ACC112 (cell line): ENCODE measurements around the gene CNN1.
A peak's percentile ranks its signal among the peaks of the same experiment; 100 is the strongest.
"Not testable (repeated sequence)": the region's sequence is repeated elsewhere in the genome, so short reads cannot be mapped to it uniquely, and the experiment has no call there.

ENCODE experiments used
- H2AFZ ChIP-seq: fragments of 200-600 bp; sonication (generic); one replicate; pipeline ENCODE4 v1.6.0; 2017; ENCODE audit warnings: antibody characterized with exemption, low read length; ENCODE audit not compliant: unreplicated experiment
- H3K27ac ChIP-seq: fragments of 200-600 bp; sonication (generic); 2 replicates; pipeline ENCODE4 v1.5.1; 2014; ENCODE audit warnings: low read depth, mild to moderate bottlenecking, antibody characterized with exemption, low read length, moderate library complexity
- H3K27me3 ChIP-seq: fragments of 200-600 bp; sonication (generic); 2 replicates; pipeline ENCODE4 v1.6.1; 2014; ENCODE audit warnings: mild to moderate bottlenecking, antibody characterized with exemption, low read length, moderate library complexity, mixed read lengths; ENCODE audit not compliant: insufficient read depth
- H3K36me3 ChIP-seq: fragments of 200-600 bp; sonication (generic); 2 replicates; pipeline ENCODE4 v1.6.1; 2016; ENCODE audit warnings: mild to moderate bottlenecking, antibody characterized with exemption, low read length, moderate library complexity, mixed read lengths; ENCODE audit not compliant: insufficient read depth
- H3K4me1 ChIP-seq: fragments of 200-600 bp; sonication (generic); one replicate; pipeline ENCODE4 v1.6.1; 2016; ENCODE audit warnings: low read length, mixed read lengths; ENCODE audit not compliant: insufficient read depth, unreplicated experiment, control insufficient read depth
- H3K4me3 ChIP-seq: fragments of 200-600 bp; sonication (generic); 2 replicates; pipeline ENCODE4 v1.5.1; 2014; ENCODE audit warnings: mild to moderate bottlenecking, low read depth, low read length
- H3K79me2 ChIP-seq: fragments of 200-600 bp; sonication (generic); one replicate; pipeline ENCODE4 v1.6.0; 2016; ENCODE audit warnings: low read length; ENCODE audit not compliant: control insufficient read depth, unreplicated experiment, insufficient read depth

The CNN1 gene

DNA sequence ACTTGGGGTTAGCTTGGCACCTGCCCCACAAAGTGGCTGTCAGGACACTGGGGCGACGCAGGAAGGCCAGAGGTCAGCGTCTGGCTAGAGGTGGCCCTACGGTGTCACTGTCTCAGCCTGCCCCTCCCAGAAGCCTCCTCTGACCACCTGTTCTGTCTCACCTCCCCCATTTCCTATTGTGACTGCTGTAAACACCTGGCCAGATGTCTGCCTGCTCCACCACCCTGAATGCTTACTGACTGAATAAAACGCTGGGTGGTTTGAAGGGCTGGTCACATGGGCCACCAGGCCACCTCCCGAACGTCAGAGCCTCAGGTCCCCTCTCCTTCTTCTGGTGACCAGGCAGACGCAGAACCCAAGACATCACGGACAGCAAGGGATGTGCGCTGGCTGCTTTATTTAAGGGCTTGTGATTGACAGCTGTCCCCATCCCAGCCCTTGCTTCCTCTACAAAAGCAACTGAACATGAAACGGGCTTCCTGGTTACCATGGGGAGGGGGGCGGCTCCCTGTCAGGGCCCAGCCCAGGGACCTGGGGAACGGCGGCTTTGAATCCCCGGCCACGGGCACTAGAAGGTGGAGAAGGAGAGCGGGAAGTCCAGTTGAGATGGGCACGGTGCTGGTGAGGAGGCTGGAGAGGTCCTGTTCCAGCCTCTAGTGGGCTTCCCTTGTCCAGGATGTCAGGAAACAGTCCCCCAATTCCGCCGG lies 14.2 kb downstream of the CNN1 start:
- no peak overlapping the region for H3K27ac ChIP-seq
- H3K4me1 ChIP-seq: no peaks in the 10 kb centered on the region
- peaks cover 22% of the 10 kb centered on the region for H3K79me2 ChIP-seq
- no peak overlapping the region for H2AFZ ChIP-seq
- no peak overlapping the region for H3K4me3 ChIP-seq
- H3K36me3 ChIP-seq: no peaks in the 10 kb centered on the region
- H3K27me3 ChIP-seq: no peaks in the 10 kb centered on the region

GRCh38 chr19:11554160-11554559 lies 15.5 kb downstream of the CNN1 start:
- peaks cover 34% of the 10 kb centered on the region for H3K79me2 ChIP-seq
- no peaks in the 10 kb centered on the region for H3K27me3 ChIP-seq
- H3K36me3 ChIP-seq: no peaks in the 10 kb centered on the region
- H3K4me3 ChIP-seq: no peak overlapping the region
- H3K27ac ChIP-seq: no peak overlapping the region
- no peaks in the 10 kb centered on the region for H3K4me1 ChIP-seq
- no peak overlapping the region for H2AFZ ChIP-seq

GRCh38 chr19:11555246-11555645 lies 16.6 kb downstream of the CNN1 start:
- Histone ChIP-seq H3K27me3 (no peaks in the 10 kb centered on the region), H3K4me3 (no peak overlapping the region), H3K27ac (no peak overlapping the region), H3K4me1 (no peaks in the 10 kb centered on the region), H3K79me2 (peaks cover 34% of the 10 kb centered on the region), H2AFZ (no peak overlapping the region), H3K36me3 (no peaks in the 10 kb centered on the region)

DNA sequence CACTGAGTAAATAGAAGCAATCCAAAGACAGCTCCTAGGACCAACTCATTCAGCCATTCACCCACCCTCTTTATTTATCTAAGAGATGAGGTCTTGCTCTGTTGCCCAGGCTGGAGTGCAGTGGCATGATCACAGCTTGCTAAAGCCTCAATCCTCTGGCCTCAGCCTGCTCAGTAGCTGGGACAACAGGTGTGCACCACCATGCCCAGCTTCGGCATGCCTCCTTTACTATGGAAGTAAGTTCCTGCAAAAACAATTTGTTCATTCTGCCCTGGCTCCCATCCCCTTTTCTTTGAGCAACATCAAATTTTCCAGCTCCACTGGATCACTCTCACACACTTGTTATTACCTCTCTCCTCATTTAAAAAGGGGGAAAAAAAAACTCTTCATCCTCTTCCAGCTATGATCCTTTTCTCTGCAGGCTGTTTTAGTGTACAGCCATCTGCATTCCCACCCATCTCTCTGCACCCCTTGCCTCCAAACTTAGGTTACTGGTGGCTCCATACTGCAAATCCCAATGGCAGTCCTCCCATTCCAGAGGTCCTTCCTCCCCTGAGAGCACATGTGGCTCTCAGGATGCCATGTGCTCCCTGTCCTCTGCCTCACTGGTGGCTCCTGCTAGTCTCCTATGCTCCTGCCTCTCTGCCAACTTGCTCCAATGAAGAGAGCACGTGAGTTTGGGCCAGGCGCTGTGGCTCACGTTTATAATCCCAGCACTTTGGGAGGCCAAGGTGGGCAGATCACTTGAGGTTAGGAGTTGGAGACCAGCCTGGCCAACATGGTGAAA lies 18.2 kb downstream of the CNN1 start:
- Histone ChIP-seq H3K27me3 (no peaks in the 10 kb centered on the region), H3K27ac (no peak overlapping the region), H3K36me3 (no peaks in the 10 kb centered on the region), H3K4me1 (no peaks in the 10 kb centered on the region), H3K4me3 (no peak overlapping the region), H2AFZ (no peak overlapping the region), H3K79me2 (peaks cover 34% of the 10 kb centered on the region)

DNA sequence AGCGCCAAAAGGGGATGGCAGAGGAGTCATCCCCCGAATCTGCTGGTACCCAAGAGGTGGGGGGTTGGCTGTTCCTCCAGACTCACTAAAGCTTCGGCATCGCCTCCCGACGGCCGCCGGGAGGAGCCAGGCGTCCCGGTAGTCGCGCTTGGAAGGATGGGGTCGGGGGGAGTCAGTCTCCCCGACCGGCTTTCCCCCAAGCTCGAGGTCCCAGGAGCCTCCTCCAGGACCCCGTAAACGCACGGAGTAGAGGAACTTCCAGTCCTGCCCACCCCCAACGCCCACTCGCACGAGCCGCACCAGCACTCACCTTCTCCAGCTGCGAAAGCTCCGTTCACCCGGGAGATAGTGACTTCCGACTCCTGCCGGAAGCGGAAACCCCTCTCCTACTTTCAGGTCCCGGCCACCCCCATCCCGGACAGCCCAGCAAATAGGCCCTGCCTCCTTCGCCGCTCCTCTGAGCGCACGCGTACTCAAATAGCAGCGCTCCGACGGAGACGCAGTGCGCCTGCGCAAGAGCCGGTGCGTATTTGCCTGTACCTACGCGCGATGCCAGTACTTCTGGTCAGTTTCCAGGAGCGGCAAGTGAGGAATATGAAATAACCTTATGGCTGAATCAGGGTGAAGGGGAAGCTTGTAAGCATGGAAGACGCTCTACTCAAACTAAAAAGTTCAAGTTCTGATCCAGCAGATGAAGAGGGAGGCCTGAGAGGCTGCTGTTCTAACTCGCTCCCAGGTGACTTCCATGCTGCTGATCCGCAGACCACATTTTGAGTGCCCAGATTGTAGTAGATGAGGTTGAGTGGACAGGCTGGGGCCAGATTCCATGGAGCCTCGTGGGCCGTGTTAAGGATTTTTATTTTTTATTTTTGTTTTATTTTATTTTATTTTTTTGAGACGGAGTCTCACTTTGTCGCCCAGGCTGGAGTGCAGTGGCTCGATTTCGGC lies 20.5 kb downstream of the CNN1 start, which contains the start of gene ELOF1:
Gene ELOF1, minus strand, starts transcription at position 350 of the 948 bp plus-strand sequence. CDS start 4,883 bp downstream, outside the sequence.
- no peaks in the 10 kb centered on the region for H3K4me1 ChIP-seq
- no peak within 1 kb of the TSS for H3K27ac ChIP-seq
- no peaks in the 10 kb centered on the region for H3K36me3 ChIP-seq
- peak within 1 kb of the TSS; percentile 99 for H2AFZ ChIP-seq
- H3K4me3 ChIP-seq: peak within 1 kb of the TSS; percentile 90
- peaks cover 34% of the 10 kb centered on the region for H3K79me2 ChIP-seq
- no peaks in the 10 kb centered on the region for H3K27me3 ChIP-seq

DNA sequence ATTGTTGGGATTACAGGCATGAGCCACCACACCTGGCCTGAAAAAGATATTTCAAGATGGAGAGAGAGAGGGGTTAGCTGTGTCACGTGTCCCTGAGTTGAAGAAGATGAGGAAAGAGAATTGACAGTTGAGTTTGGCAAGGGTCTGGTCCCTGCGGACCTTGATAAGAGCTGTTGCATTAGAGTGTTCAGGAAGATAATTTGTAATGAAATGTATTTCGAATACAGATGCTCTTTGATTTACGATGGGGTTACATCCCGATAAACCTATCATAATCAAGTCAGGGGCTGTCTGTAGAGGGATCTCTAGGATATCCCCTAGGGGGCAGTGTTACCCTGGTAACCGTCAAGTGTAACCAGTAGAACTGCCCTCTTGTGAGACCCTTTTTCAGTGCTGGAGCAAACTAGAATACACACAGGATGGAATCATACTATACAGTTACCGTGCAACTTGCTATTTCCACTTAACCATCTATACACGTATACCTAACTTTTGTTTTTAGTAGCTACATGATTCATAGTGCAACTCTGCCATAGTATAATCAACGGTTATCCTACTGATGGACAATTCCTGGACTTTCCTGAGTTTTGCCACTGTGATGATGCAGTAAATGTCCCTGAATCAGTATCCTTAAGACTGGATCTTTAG lies 21.9 kb downstream of the CNN1 start:
- Histone ChIP-seq H2AFZ (no peak overlapping the region), H3K27me3 (no peaks in the 10 kb centered on the region), H3K27ac (no peak overlapping the region), H3K4me3 (peak overlapping the region; percentile 19), H3K4me1 (no peaks in the 10 kb centered on the region), H3K79me2 (peaks cover 30% of the 10 kb centered on the region), H3K36me3 (no peaks in the 10 kb centered on the region)

DNA sequence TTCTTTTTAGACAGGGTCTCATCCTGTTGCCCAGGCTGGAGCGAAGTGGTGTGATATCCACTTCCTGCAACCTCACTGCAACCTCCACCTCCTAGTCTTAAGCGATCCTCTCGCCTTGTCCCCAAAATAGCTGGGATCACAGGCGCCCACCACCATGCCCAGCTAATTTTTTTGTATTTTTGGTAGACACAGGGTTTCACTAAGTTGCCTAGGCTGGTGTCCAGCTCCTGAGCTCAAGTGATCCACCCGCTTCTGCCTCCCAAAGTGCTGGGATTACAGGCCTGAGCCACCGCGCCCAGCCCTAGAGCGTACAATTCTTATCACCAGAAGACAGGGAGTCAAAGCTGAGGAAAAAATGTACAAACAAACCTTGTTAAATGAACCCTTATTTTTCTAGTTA lies 24.9 kb downstream of the CNN1 start:
- Histone ChIP-seq H3K27ac (no peak overlapping the region), H3K27me3 (no peaks in the 10 kb centered on the region), H2AFZ (no peak overlapping the region), H3K36me3 (no peaks in the 10 kb centered on the region), H3K79me2 (peaks cover 5% of the 10 kb centered on the region), H3K4me3 (no peak overlapping the region), H3K4me1 (no peaks in the 10 kb centered on the region)

GRCh38 chr19:11564082-11564807 lies 25.6 kb downstream of the CNN1 start:
- not testable (repeated sequence) for H3K36me3 ChIP-seq, H3K4me1 ChIP-seq, H3K27me3 ChIP-seq, H3K4me3 ChIP-seq, H3K27ac ChIP-seq, H2AFZ ChIP-seq, H3K79me2 ChIP-seq

GRCh38 chr19:11565649-11565980 lies 27.0 kb downstream of the CNN1 start:
- not testable (repeated sequence) for H3K79me2 ChIP-seq, H3K4me3 ChIP-seq, H3K4me1 ChIP-seq, H3K27me3 ChIP-seq, H3K27ac ChIP-seq, H3K36me3 ChIP-seq, H2AFZ ChIP-seq

DNA sequence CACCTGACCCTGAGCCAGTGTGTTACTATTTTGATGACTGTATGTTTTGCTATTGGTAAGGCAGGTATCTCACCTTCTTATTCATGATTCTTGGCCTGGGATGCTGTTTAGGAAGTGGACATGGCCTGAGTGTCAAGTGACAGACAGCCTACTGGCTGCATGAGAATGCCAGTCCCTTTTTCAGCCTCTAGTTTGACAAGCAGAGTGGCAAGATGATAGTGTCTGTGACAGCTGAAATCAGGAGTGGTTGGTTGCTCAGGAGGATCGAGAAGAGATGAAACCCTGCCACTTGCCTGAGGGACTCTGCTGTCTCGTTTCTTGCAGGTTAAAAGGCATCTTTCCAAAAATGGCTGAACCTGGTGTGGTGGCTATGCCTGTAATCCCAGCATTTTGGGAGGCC lies 27.5 kb downstream of the CNN1 start:
- H3K4me3 ChIP-seq: no peak overlapping the region
- no peak overlapping the region for H3K27ac ChIP-seq
- no peaks in the 10 kb centered on the region for H3K79me2 ChIP-seq
- H3K4me1 ChIP-seq: no peaks in the 10 kb centered on the region
- H2AFZ ChIP-seq: no peak overlapping the region
- no peaks in the 10 kb centered on the region for H3K36me3 ChIP-seq
- no peaks in the 10 kb centered on the region for H3K27me3 ChIP-seq
